Measurements from ENCODE around the gene FXYD7.

The FXYD7 gene

GRCh38 chr19:35171730-35172129, 28.7 kb downstream of the FXYD7 start:
- TF ChIP-seq, protein P1, sequence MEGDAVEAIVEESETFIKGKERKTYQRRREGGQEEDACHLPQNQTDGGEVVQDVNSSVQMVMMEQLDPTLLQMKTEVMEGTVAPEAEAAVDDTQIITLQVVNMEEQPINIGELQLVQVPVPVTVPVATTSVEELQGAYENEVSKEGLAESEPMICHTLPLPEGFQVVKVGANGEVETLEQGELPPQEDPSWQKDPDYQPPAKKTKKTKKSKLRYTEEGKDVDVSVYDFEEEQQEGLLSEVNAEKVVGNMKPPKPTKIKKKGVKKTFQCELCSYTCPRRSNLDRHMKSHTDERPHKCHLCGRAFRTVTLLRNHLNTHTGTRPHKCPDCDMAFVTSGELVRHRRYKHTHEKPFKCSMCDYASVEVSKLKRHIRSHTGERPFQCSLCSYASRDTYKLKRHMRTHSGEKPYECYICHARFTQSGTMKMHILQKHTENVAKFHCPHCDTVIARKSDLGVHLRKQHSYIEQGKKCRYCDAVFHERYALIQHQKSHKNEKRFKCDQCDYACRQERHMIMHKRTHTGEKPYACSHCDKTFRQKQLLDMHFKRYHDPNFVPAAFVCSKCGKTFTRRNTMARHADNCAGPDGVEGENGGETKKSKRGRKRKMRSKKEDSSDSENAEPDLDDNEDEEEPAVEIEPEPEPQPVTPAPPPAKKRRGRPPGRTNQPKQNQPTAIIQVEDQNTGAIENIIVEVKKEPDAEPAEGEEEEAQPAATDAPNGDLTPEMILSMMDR (conservative IDR thresholded peaks at IDR 0.05; ENCODE audit: control insufficient read depth, insufficient read depth, low read depth, low read length), result no peak
- DNase-seq (ENCODE audit: low read depth), result no peak
- no peak overlapping the region for H3K4me3 ChIP-seq (ENCODE audit: control insufficient read depth, low read depth, low read length)

- H3K4me3 ChIP-seq (ENCODE audit: control insufficient read depth, low read depth, low read length), result no peak overlapping the region
- TF ChIP-seq, protein P1 (conservative IDR thresholded peaks at IDR 0.05; ENCODE audit: control insufficient read depth, insufficient read depth, low read depth, low read length), result no peak
- DNase-seq (ENCODE audit: low read depth), result no peak
Measured at GRCh38 chr19:35174226-35174625, 31.2 kb downstream of the FXYD7 start.

GRCh38 chr19:35176181-35176570, 33.1 kb downstream of the FXYD7 start:
- DNase-seq (ENCODE audit: low read depth), result no peak
- H3K4me3 ChIP-seq (ENCODE audit: control insufficient read depth, low read depth, low read length), result no peak overlapping the region
- TF ChIP-seq, protein P1 (conservative IDR thresholded peaks at IDR 0.05; ENCODE audit: control insufficient read depth, insufficient read depth, low read depth, low read length), result no peak

GRCh38 chr19:35177377-35178274, 34.6 kb downstream of the FXYD7 start:
- TF ChIP-seq, protein P1 (conservative IDR thresholded peaks at IDR 0.05; ENCODE audit: control insufficient read depth, insufficient read depth, low read depth, low read length), result no peak
- no peak for DNase-seq (ENCODE audit: low read depth)

DNA sequence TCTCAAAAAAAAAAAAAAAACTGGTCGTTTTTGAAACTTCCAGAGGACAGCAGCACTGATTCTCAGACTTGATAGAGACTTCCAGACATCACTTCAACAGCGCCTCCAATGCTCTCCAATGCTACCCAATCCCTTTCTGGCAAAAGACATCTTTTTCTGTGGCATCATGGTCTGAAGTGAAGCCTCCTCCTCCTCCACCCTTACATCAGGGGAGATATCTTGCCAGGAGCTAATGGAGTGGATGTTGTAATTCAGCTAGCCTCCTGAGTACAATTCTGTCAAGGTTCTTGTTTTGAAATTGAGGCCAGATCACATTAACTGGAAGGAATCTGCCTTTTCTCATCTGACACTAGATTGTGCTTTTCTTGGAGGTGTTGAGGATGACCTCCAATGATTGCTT, 35.6 kb downstream of the FXYD7 start:
- no peak overlapping the region for H3K4me3 ChIP-seq (ENCODE audit: control insufficient read depth, low read depth, low read length)
- peak; percentile 72 for DNase-seq (ENCODE audit: low read depth)
- TF ChIP-seq, protein P1 (conservative IDR thresholded peaks at IDR 0.05; ENCODE audit: control insufficient read depth, insufficient read depth, low read depth, low read length), result no peak

More at GRCh38 chr19:35177377-35178274, 34.6 kb downstream of the FXYD7 start:
- H3K4me3 ChIP-seq (ENCODE audit: control insufficient read depth, low read depth, low read length), result no peak overlapping the region

DNA sequence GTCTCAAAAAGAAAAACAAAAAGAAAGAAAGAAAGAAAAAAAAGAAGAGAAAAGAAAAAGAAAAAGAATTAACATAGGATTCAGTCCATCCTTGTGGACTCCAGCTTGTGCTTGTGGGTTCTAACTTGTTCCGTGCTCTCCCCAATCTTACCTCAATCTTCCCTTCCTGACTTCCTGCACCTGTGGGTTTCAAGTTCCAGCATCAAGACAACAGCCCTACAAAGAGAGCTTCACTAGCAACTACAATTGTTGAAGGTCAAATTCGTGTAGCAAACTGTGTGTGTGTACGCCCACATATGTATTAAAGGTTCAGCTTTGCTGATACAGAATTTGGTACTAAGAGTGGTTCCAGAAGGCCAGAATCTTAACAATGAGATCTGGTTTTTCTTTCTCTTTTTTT, 36.8 kb downstream of the FXYD7 start:
- DNase-seq (ENCODE audit: low read depth), result no peak
- TF ChIP-seq, protein P1 (conservative IDR thresholded peaks at IDR 0.05; ENCODE audit: control insufficient read depth, insufficient read depth, low read depth, low read length), result no peak
- no peak overlapping the region for H3K4me3 ChIP-seq (ENCODE audit: control insufficient read depth, low read depth, low read length)

All from fibroblast of mammary gland (primary cell).